Upper lobe of left lung (tissue), 4 donors: ENCODE data around the gene TTC4.

Experiments used
- CTCF ChIP-seq, 6 experiments: fragments of 450-650 bp in 4 of 6; fragments of 200-600 bp in 2 of 6; sonication (generic) in 2 of 6; IDR thresholded peaks; one replicate each; pipeline ENCODE4 v1.5.1; 2016 to 2019; ENCODE audit warnings: antibody characterized with exemption in 6 of 6
- EP300 ChIP-seq, 4 donors: sonication (generic); formaldehyde crosslinking; IDR thresholded peaks; one replicate each; pipeline ENCODE4 v1.5.1; 2017; ENCODE audit warnings: antibody characterized with exemption in 4 of 4, control low read depth in 2 of 4
- POLR2A ChIP-seq, 4 donors: fragments of 450-650 bp; IDR thresholded peaks; one replicate each; pipeline ENCODE4 v1.5.1; 2016 to 2017; ENCODE audit warnings: antibody characterized with exemption in 4 of 4, mild to moderate bottlenecking in 2 of 4

GRCh38 chr1:54683453-54683852 lies 32.2 kb upstream of the TTC4 start:
- TF ChIP-seq EP300 (IDR thresholded peaks at IDR 0.05) (no peak), POLR2A (IDR thresholded peaks at IDR 0.05) (no peak), CTCF (IDR thresholded peaks at IDR 0.05) (no peak)
